LNCaP clone FGC (cell line): ENCODE results near the gene SLC34A3.

Experiments
- DNase-seq: peaks from one replicate; pipeline ENCODE4 v3.0.0-alpha.2; 2011; ENCODE audit warnings: low read depth
- H3K4me3 ChIP-seq: 2 replicates; pipeline ENCODE4 v1.5.1; 2011; ENCODE audit warnings: mild to moderate bottlenecking, low read depth, low read length, control low read depth
- TF ChIP-seq, protein P1 (sequence below): IDR thresholded peaks from 2 replicates; pipeline ENCODE4 v1.5.1; 2012; ENCODE audit warnings: mild to moderate bottlenecking; ENCODE audit not compliant: control insufficient read depth, insufficient read depth; ENCODE audit errors: extremely low read depth

The SLC34A3 gene

DNA sequence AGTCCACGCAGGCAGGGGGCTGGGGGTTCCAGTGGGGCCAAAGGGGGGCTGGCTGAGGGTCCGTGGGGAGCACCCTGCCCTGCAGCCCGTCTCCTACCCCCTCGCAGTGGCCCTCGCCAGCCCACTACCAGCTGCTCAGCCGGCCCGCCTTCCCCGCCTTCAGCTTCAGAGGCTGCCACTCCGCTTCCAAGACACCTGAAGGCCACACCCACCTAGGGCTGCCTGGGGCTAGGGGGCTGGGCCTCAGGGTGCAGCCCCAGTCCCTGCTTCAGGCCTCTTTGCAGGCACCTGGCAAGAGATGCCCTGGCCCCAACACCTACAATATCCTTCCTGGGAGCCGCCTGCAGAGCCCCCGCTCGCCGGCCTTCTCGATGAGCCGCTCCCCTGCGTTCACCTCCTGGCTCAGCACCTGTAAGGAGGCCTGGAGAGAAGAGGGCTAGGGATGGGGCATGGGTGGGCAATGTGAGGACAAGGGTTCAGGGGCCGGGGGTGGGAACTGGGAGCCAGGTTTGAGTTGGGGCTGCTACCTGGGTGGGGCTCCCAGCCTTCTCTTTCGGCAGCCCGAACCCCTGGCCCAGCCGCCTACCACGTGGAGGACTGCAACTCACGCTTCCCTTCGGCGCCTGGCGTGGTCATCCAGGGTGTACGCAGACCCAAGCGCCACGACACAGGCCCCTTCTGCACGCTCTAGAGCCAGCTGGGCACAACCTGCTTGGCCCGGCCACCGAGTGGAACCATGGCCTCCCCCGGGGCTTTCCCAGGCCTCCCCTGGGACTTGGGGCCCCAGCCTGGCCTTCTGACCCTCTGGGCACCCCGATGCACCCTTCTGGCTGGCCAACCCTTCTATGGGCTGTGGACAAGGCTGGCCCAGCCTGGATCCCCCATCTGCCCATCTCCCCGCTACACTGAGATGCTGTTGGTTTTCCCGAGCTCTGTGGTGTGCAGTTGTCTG, 22.1 kb downstream of the SLC34A3 start:
- no peak overlapping the region for H3K4me3 ChIP-seq
- TF ChIP-seq, protein P1, sequence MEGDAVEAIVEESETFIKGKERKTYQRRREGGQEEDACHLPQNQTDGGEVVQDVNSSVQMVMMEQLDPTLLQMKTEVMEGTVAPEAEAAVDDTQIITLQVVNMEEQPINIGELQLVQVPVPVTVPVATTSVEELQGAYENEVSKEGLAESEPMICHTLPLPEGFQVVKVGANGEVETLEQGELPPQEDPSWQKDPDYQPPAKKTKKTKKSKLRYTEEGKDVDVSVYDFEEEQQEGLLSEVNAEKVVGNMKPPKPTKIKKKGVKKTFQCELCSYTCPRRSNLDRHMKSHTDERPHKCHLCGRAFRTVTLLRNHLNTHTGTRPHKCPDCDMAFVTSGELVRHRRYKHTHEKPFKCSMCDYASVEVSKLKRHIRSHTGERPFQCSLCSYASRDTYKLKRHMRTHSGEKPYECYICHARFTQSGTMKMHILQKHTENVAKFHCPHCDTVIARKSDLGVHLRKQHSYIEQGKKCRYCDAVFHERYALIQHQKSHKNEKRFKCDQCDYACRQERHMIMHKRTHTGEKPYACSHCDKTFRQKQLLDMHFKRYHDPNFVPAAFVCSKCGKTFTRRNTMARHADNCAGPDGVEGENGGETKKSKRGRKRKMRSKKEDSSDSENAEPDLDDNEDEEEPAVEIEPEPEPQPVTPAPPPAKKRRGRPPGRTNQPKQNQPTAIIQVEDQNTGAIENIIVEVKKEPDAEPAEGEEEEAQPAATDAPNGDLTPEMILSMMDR = no peak
- no peak for DNase-seq

DNA sequence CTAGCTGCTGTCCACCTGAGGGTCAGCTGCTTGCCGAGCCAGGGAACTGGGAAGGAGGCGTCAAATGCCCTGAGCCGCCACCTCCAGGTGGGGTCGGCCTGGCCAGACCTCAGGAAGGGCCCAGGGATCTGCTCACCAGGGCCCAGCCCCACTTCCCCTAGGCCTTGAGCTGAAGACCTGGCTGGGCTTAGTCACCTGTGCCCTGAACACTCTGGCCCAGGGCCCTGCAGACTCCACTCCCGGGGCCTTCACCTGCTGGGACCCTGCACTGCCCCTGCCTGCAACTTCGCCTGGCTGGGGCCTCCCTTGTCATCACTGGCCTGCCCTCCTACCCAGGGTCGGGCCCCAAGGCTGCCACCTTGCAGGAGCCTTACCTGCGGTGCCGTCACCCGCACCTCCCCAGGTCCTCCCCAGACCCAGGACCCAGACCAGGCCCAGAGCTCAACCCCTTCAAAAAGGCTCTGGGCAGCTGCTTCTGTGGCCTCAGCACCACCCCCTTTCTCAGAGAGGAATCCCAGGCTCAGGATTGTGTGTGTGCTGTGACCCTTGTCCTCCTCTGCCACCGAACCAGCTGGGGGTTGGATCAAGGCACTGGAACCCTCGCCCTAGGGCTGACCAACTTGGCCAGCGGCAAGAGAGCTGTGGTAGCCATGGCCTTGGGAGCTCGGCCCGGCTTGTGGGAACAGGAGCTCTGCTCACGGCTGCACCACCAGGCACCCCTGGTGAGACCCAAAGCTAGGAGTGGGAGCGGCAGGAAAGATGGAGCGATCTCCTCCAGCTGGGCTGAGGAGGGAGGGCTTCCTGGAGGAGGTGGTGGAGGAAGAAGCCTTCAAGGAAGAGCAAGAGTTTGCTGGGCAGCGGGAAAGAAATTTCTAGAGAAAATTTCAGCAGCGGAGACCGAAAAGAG, 23.3 kb downstream of the SLC34A3 start:
- peak overlapping the region; percentile 98 for H3K4me3 ChIP-seq
- no peak for DNase-seq
- TF ChIP-seq, protein P1 = no peak

DNA sequence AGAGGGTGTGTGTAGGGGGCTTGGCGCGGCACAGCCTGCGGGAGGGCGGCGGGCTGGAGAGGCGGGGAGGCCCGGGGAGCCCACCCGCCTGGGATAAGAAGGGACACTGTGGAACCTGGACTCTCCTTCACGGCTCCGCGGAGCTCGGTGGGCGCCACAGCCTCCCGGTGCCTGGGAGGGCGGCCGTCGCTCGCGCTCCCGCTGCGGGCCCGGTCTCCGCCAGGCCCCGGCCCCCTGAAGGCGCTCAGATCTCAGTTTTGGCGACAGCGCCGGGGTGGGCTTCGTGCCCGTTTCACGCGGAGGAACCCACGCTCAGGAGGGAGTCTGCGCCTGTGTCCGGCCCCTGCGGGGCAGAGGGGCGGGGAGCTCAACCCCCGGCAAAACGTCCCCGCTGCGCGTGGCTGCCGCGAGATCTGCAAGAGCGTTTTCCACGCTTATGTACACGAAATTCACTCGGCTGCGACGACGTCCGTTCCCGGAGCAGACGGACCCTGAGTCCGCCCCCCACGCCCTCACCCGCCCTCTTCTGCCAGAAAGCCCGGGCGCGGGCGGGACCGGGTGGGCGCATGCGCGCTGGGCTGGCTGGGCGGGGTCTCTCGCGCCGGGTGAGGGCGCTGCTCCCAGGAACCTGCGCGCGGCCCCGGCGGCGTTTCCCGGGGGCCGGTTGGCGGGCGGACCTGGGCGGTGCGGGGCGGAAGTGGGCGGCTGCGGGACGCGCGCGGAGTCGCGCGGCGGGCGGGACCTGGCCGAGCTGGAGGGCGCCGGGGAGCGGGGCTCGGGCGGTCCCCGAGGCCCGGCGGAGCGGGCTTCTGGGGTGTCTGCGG, 24.1 kb downstream of the SLC34A3 start, which contains the start of gene NELFB:
Gene NELFB (plus strand): TSS at position 704 of the 824 bp plus-strand sequence.
- TF ChIP-seq, protein P1 = no peak
- peak within 1 kb of the TSS; percentile 98 for H3K4me3 ChIP-seq
- peak; percentile 27 for DNase-seq

DNA sequence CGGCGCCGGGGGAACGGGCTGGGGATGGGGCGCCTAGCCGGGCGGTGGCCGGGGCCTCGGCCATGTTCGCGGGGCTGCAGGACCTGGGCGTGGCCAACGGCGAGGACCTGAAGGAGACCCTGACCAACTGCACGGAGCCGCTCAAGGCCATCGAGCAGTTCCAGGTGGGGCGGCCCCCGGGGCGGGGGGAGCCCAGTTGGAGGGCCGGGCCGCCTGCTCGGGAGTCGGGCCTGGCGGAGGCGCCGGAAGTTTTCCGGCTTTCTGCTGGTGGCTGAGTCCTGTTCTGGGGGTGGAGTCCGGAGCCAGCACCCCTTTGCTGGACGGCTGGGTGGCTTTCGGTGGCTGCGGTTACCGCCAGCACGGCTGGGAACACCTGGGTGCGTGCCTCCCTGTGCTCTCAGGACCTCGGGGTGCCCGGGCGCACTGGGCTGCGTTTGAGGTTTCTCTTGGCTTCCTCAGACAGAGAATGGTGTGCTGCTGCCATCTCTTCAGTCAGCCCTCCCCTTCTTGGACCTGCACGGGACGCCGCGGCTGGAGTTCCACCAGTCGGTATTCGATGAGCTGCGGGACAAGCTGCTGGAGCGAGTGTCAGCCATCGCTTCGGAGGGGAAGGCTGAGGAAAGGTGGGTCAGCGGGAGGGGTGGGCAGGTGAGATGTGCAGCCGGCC, 24.9 kb downstream of the SLC34A3 start:
- no peak for DNase-seq
- TF ChIP-seq, protein P1 = no peak

DNA sequence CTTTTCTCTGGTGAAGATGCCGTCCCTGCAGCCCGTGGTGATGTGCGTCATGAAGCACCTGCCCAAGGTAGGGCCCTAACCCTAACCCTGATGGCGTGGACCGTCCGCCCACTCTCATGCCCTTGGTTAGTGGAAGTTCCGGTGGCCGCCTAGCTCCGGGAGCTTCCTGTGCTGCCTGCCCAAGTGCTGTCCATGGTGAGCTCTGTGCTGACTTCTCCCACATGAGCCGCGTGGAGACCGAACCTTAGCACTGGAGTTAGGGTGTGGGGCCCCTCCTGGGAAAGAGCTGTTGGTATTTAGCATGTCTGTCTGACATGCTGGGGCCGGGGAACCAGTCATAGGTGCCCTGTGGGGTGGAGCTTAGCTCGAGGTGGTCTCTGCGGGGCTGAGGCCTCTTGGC, 25.7 kb downstream of the SLC34A3 start:
- no peak for DNase-seq
- TF ChIP-seq, protein P1 = no peak
- peak overlapping the region; percentile 98 for H3K4me3 ChIP-seq

More for the DNA sequence above, 24.9 kb downstream of the SLC34A3 start:
- peak overlapping the region; percentile 98 for H3K4me3 ChIP-seq
